Renal pelvis (tissue), 4 donors: Measurements from ENCODE around the gene BHLHE23. TPM values are rescaled to one million over a fixed set of nuclear protein-coding genes. Genes with fewer than 3 reads are reported as not detected.

ENCODE experiments used
- DNase-seq: peaks from one replicate; pipeline ENCODE4 v3.0.0-alpha.2; 2013
- polyA plus RNA-seq, 3 donors: library from polyadenylated mRNA; unstranded; fragments of 120-200 nt; gene quantifications; one replicate each; pipeline ENCODE4 v1.2.1, GENCODE V29; 2013; ENCODE audit not compliant: insufficient read length in 3 of 3

BHLHE23 gene
- polyA plus RNA-seq, 3 donors, result 0.07 TPM; not detected in 2

- DNase-seq, result no peak
Measured at GRCh38 chr20:62975251-62975760, 31.5 kb downstream of the BHLHE23 start.

GRCh38 chr20:62972845-62973745, 33.7 kb downstream of the BHLHE23 start:
- DNase-seq, result no peak

GRCh38 chr20:62971950-62972844, 34.6 kb downstream of the BHLHE23 start:
- peak; percentile 86 for DNase-seq

- no peak for DNase-seq
Measured at GRCh38 chr20:62971211-62971949, 35.4 kb downstream of the BHLHE23 start.

- no peak for DNase-seq
Measured at GRCh38 chr20:62970307-62971210, 36.2 kb downstream of the BHLHE23 start.

GRCh38 chr20:62969939-62970306, 36.8 kb downstream of the BHLHE23 start:
- DNase-seq, result no peak

- DNase-seq, result no peak
Measured at GRCh38 chr20:62969179-62969760, 37.5 kb downstream of the BHLHE23 start.

- DNase-seq, result no peak
Measured at GRCh38 chr20:62968378-62969178, 38.2 kb downstream of the BHLHE23 start.

GRCh38 chr20:62967628-62968351, 39.0 kb downstream of the BHLHE23 start:
- DNase-seq, result no peak

GRCh38 chr20:62967149-62967501, 39.6 kb downstream of the BHLHE23 start:
- no peak for DNase-seq

- DNase-seq, result no peak
Measured at GRCh38 chr20:62966212-62967148, 40.3 kb downstream of the BHLHE23 start.

GRCh38 chr20:62965363-62965771, 41.4 kb downstream of the BHLHE23 start:
- no peak for DNase-seq

GRCh38 chr20:62964700-62965099, 42.1 kb downstream of the BHLHE23 start:
- DNase-seq, result no peak

- DNase-seq, result no peak
Measured at GRCh38 chr20:62963614-62964397, 43.0 kb downstream of the BHLHE23 start.

- DNase-seq, result no peak
Measured at GRCh38 chr20:62962891-62963613, 43.7 kb downstream of the BHLHE23 start.
